GM23338 (cell line): ENCODE data around the gene STEAP2. TPM values are rescaled to one million over a fixed set of nuclear protein-coding genes. Genes with fewer than 3 reads are reported as not detected.

Experiments
- ATAC-seq: fragments of 200-7000 bp; cut with Tn5 transposase; 3 replicates; pipeline ENCODE4 v1.9.1; 2020
- DNase-seq: peaks from one replicate; pipeline ENCODE4 v3.0.0-alpha.2; 2015; ENCODE audit warnings: low spot score
- H2AFZ ChIP-seq: fragments of 200-600 bp; sonication (generic); 2 replicates; pipeline ENCODE4 v1.8.0; 2016; ENCODE audit warnings: antibody characterized with exemption, mild to moderate bottlenecking, moderate library complexity
- H3F3A ChIP-seq: fragments of 200-600 bp; sonication (generic); replicated peaks from 2 replicates; pipeline ENCODE4 v1.8.0; 2017; ENCODE audit warnings: antibody characterized with exemption, mixed run types, low read depth
- H3K27ac ChIP-seq: fragments of 200-600 bp; sonication (generic); 2 replicates; pipeline ENCODE4 v1.6.1; 2016; ENCODE audit warnings: low read depth
- H3K27me3 ChIP-seq: fragments of 200-600 bp; sonication (generic); 2 replicates; pipeline ENCODE4 v1.8.0; 2016; ENCODE audit warnings: mild to moderate bottlenecking, mixed run types, moderate library complexity; ENCODE audit not compliant: insufficient read depth
- H3K36me3 ChIP-seq: fragments of 200-600 bp; sonication (generic); 2 replicates; pipeline ENCODE4 v1.8.0; 2016; ENCODE audit warnings: mild to moderate bottlenecking; ENCODE audit not compliant: insufficient read depth
- H3K4me1 ChIP-seq: fragments of 200-600 bp; sonication (generic); 2 replicates; pipeline ENCODE4 v1.8.0; 2016; ENCODE audit warnings: mild to moderate bottlenecking, moderate library complexity; ENCODE audit not compliant: insufficient read depth
- H3K4me2 ChIP-seq: fragments of 200-600 bp; sonication (generic); 2 replicates; pipeline ENCODE4 v1.7.1; 2017; ENCODE audit warnings: mixed run types
- H3K4me3 ChIP-seq: fragments of 200-600 bp; sonication (generic); 2 replicates; pipeline ENCODE4 v1.6.1; 2016; ENCODE audit warnings: mixed run types
- H3K79me2 ChIP-seq: fragments of 200-600 bp; sonication (generic); replicated peaks from 2 replicates; pipeline ENCODE4 v1.8.0; 2017; ENCODE audit warnings: mild to moderate bottlenecking; ENCODE audit not compliant: insufficient read depth
- H3K9me2 ChIP-seq: fragments of 200-600 bp; sonication (generic); 2 replicates; pipeline ENCODE4 v1.8.0; 2017; ENCODE audit not compliant: insufficient read depth
- H4K20me1 ChIP-seq: fragments of 200-600 bp; sonication (generic); replicated peaks from 2 replicates; pipeline ENCODE4 v1.8.0; 2017; ENCODE audit warnings: mild to moderate bottlenecking; ENCODE audit not compliant: insufficient read depth
- H3K27ac Mint-ChIP-seq: 2 replicates; pipeline ENCODE4 v1.8.0; 2020; ENCODE audit warnings: inconsistent platforms, mild to moderate bottlenecking, moderate library complexity, mixed read lengths
- H3K27me3 Mint-ChIP-seq: 3 replicates; pipeline ENCODE4 v1.8.0; 2022; ENCODE audit warnings: low read depth, mild to moderate bottlenecking, moderate library complexity, mixed read lengths, inconsistent platforms; ENCODE audit not compliant: insufficient read depth, poor library complexity
- H3K36me3 Mint-ChIP-seq: 3 replicates; pipeline ENCODE4 v1.8.0; 2021; ENCODE audit warnings: low read depth, mild to moderate bottlenecking, inconsistent platforms, moderate library complexity, mixed read lengths
- H3K4me1 Mint-ChIP-seq: 3 replicates; pipeline ENCODE4 v1.8.0; 2020; ENCODE audit warnings: mild to moderate bottlenecking, inconsistent platforms, mixed read lengths
- H3K4me3 Mint-ChIP-seq: 3 replicates; pipeline ENCODE4 v1.8.0; 2021; ENCODE audit warnings: moderate library complexity, mild to moderate bottlenecking, inconsistent platforms, mixed read lengths
- H3K9me3 Mint-ChIP-seq: 3 replicates; pipeline ENCODE4 v1.8.0; 2020; ENCODE audit warnings: moderate library complexity, mild to moderate bottlenecking, inconsistent platforms, mixed read lengths
- CREB1 ChIP-seq: fragments of 250-450 bp; sonication (Bioruptor Pico); IDR thresholded peaks from 2 replicates; pipeline ENCODE4 v1.5.0; 2020; ENCODE audit warnings: low read depth, mild to moderate bottlenecking, moderate library complexity
- CTCF ChIP-seq, 2 experiments: fragments of 200-600 bp in 1 of 2; sonication (generic) in 1 of 2; conservative IDR thresholded peaks; 2 replicates each; pipeline versions ENCODE4 v1.5.1 to v1.6.1; 2016 to 2017; ENCODE audit warnings: antibody characterized with exemption in 2 of 2, low read depth in 2 of 2, mild to moderate bottlenecking in 2 of 2, moderate library complexity in 1 of 2
- EZH2 ChIP-seq: fragments of 200-600 bp; sonication (generic); IDR thresholded peaks from one replicate; pipeline ENCODE4 v1.8.0; 2017; ENCODE audit warnings: antibody characterized with exemption, mild to moderate bottlenecking, low read depth; ENCODE audit not compliant: unreplicated experiment
- EZH2phosphoT487 ChIP-seq: fragments of 200-600 bp; sonication (generic); IDR thresholded peaks from one replicate; pipeline ENCODE4 v1.8.1; 2018; ENCODE audit warnings: antibody characterized with exemption; ENCODE audit not compliant: unreplicated experiment
- JUNB ChIP-seq: IDR thresholded peaks from one replicate; pipeline ENCODE4 v1.6.1; 2016; ENCODE audit warnings: antibody characterized with exemption; ENCODE audit not compliant: unreplicated experiment
- NANOG ChIP-seq: IDR thresholded peaks from 2 replicates; pipeline ENCODE4 v1.6.1; 2016; ENCODE audit warnings: antibody characterized with exemption, borderline replicate concordance
- POLR2AphosphoS5 ChIP-seq: IDR thresholded peaks from 2 replicates; pipeline ENCODE4 v1.6.1; 2016; ENCODE audit warnings: antibody characterized with exemption, low read depth
- STAT1 ChIP-seq: IDR thresholded peaks from one replicate; pipeline ENCODE4 v1.6.1; 2016; ENCODE audit warnings: antibody characterized with exemption; ENCODE audit not compliant: unreplicated experiment
- ZNF114 ChIP-seq: fragments of 250-450 bp; sonication (Bioruptor Pico); IDR thresholded peaks from 2 replicates; pipeline ENCODE4 v1.5.0; 2020; ENCODE audit warnings: mild to moderate bottlenecking, moderate library complexity
- ZNF331 ChIP-seq: fragments of 250-450 bp; sonication (Bioruptor Pico); IDR thresholded peaks from 2 replicates; pipeline ENCODE4 v1.5.0; 2020; ENCODE audit warnings: low read depth, mild to moderate bottlenecking, moderate library complexity
- ZNF462 ChIP-seq: fragments of 250-450 bp; sonication (Bioruptor Pico); IDR thresholded peaks from 2 replicates; pipeline ENCODE4 v1.5.0; 2020; ENCODE audit warnings: mild to moderate bottlenecking, moderate library complexity
- polyA plus RNA-seq: library from polyadenylated mRNA; unstranded; fragments of >200 nt; fragmentation: Nextera tagmentation; extraction: Ambion mirVana; gene quantifications from 2 replicates; pipeline ENCODE4 v1.2.1, GENCODE V29; 2016
- total RNA-seq: library from RNA; depleted of rRNA; stranded (reverse); fragments of >200 nt; shearing (Covaris generic); gene quantifications from 2 replicates; pipeline ENCODE4 v1.2.3, GENCODE V29; 2014
- TF ChIP-seq, protein P1 (sequence below): IDR thresholded peaks from 2 replicates; pipeline ENCODE4 v1.6.1; 2016; ENCODE audit warnings: antibody characterized with exemption
- TF ChIP-seq, protein P2 (sequence below): IDR thresholded peaks from one replicate; pipeline ENCODE4 v1.6.1; 2018; ENCODE audit warnings: antibody characterized with exemption; ENCODE audit not compliant: unreplicated experiment

Gene STEAP2
- total and polyA plus RNA-seq, 2 experiments from 2014 or later: 13.1 to 22.0 TPM

DNA sequence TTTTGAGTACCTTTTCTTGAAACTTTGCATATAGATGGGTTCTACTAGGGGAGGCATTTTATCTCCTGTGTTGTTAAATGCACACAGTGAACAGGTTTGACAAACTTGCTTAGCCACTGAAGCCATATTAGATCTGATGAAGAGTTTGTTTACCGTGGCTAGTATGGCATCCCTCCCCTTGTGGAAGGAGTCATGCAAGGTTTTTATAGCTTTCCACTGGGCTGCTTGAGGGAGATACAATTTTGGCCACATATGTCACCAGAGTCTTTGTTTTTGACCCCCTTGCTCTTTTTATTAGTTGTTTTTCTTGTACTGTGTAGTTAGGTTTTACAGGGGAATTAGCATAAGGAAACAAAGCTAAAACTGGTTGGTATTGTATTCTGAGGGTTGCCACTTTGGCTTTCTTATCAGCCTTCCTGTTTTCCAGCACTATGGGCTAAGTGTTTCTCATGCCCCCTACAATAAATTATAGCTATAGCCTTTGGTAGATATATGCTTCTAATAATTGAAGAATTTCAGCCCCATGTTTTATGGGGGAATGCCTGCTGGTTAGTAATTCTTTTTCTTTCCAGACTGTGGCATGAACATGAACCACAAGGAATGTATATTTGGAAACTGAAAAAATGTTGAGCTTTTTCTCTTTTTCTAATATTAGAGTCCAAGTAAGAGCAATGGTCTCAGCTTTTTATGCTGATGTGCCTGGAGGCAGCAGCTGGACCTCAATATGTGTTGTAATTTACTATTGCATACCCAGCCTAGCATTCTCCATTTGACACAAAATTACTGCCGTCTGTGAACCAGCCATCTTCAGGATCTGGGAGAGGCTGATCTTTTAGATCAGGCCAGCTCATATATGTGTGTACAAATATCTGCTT, 18.4 kb upstream of the STEAP2 start:
- H3K79me2 ChIP-seq: no peaks in the 10 kb centered on the region
- no peaks in the 10 kb centered on the region for H3K9me2 ChIP-seq
- no peak overlapping the region for H3K4me3 ChIP-seq
- H3K36me3 ChIP-seq: peaks cover 17% of the 10 kb centered on the region
- no peak overlapping the region for H3K27ac ChIP-seq
- TF ChIP-seq ZNF462 (CRISPR knock-in tag) (no peak), CREB1 (CRISPR knock-in tag) (no peak), EZH2phosphoT487 (no peak), ZNF114 (CRISPR knock-in tag) (no peak), STAT1 (no peak), NANOG (no peak), ZNF331 (CRISPR knock-in tag) (no peak), JUNB (no peak), POLR2AphosphoS5 (no peak), CTCF (conservative IDR thresholded peaks at IDR 0.05; ENCODE audit: low read depth in 2 of 2) (no peak), EZH2 (no peak)
- TF ChIP-seq, protein P1, sequence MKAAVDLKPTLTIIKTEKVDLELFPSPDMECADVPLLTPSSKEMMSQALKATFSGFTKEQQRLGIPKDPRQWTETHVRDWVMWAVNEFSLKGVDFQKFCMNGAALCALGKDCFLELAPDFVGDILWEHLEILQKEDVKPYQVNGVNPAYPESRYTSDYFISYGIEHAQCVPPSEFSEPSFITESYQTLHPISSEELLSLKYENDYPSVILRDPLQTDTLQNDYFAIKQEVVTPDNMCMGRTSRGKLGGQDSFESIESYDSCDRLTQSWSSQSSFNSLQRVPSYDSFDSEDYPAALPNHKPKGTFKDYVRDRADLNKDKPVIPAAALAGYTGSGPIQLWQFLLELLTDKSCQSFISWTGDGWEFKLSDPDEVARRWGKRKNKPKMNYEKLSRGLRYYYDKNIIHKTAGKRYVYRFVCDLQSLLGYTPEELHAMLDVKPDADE: no peak
- TF ChIP-seq, protein P2, sequence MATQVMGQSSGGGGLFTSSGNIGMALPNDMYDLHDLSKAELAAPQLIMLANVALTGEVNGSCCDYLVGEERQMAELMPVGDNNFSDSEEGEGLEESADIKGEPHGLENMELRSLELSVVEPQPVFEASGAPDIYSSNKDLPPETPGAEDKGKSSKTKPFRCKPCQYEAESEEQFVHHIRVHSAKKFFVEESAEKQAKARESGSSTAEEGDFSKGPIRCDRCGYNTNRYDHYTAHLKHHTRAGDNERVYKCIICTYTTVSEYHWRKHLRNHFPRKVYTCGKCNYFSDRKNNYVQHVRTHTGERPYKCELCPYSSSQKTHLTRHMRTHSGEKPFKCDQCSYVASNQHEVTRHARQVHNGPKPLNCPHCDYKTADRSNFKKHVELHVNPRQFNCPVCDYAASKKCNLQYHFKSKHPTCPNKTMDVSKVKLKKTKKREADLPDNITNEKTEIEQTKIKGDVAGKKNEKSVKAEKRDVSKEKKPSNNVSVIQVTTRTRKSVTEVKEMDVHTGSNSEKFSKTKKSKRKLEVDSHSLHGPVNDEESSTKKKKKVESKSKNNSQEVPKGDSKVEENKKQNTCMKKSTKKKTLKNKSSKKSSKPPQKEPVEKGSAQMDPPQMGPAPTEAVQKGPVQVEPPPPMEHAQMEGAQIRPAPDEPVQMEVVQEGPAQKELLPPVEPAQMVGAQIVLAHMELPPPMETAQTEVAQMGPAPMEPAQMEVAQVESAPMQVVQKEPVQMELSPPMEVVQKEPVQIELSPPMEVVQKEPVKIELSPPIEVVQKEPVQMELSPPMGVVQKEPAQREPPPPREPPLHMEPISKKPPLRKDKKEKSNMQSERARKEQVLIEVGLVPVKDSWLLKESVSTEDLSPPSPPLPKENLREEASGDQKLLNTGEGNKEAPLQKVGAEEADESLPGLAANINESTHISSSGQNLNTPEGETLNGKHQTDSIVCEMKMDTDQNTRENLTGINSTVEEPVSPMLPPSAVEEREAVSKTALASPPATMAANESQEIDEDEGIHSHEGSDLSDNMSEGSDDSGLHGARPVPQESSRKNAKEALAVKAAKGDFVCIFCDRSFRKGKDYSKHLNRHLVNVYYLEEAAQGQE: no peak
- no peak overlapping the region for H3K4me2 ChIP-seq
- peaks cover 2% of the 10 kb centered on the region for H3K27me3 Mint-ChIP-seq
- H3K4me3 Mint-ChIP-seq: no peak overlapping the region
- H3K9me3 Mint-ChIP-seq: peaks cover 49% of the 10 kb centered on the region
- no peaks in the 10 kb centered on the region for H3K27me3 ChIP-seq
- H3K36me3 Mint-ChIP-seq: peaks cover 26% of the 10 kb centered on the region; the same call in 2 of the 3 replicates
- no peaks in the 10 kb centered on the region for H3K4me1 ChIP-seq
- no peaks in the 10 kb centered on the region for H3F3A ChIP-seq
- ATAC-seq (no peak), DNase-seq (no peak)
- no peak overlapping the region for H3K27ac Mint-ChIP-seq
- no peaks in the 10 kb centered on the region for H4K20me1 ChIP-seq
- H3K4me1 Mint-ChIP-seq: no peaks in the 10 kb centered on the region
- H2AFZ ChIP-seq: no peak overlapping the region
